GM21526 (cell line): ENCODE measurements around the gene RNF43.
A peak's percentile ranks its signal among the peaks of the same experiment; 100 is the strongest.

ENCODE experiments used
- ATAC-seq: cut with Tn5 transposase; IDR thresholded peaks from one replicate; pipeline ENCODE4 v1.9.1; 2021; ENCODE audit warnings: moderate library complexity; ENCODE audit not compliant: unreplicated experiment, low FRiP score

RNF43 gene

GRCh38 chr17:58417300-58418092 is at the start of gene RNF43:
Gene RNF43 (minus strand): TSS chr17:58417534. CDS start chr17:58415577, 1,957 bp downstream.
- peak; percentile 94 for ATAC-seq

- ATAC-seq = no peak
Measured at GRCh38 chr17:58455491-58455890, 38.2 kb upstream of the RNF43 start.

- ATAC-seq = no peak
Measured at GRCh38 chr17:58452738-58453137, 35.4 kb upstream of the RNF43 start.

GRCh38 chr17:58447039-58447975 is 30.0 kb upstream of the RNF43 start:
- ATAC-seq = no peak

GRCh38 chr17:58446086-58446485 is 28.8 kb upstream of the RNF43 start:
- ATAC-seq = no peak

- ATAC-seq = no peak
Measured at GRCh38 chr17:58436805-58437239, 19.5 kb upstream of the RNF43 start.

- no peak for ATAC-seq
Measured at GRCh38 chr17:58436245-58436644, 18.9 kb upstream of the RNF43 start.

GRCh38 chr17:58432806-58433573 is 15.7 kb upstream of the RNF43 start:
- no peak for ATAC-seq

- no peak for ATAC-seq
Measured at GRCh38 chr17:58427807-58428206, 10.5 kb upstream of the RNF43 start.

- ATAC-seq = no peak
Measured at GRCh38 chr17:58421711-58422110, 4.4 kb upstream of the RNF43 start.

- no peak for ATAC-seq
Measured at GRCh38 chr17:58420827-58421226, 3.5 kb upstream of the RNF43 start.

GRCh38 chr17:58416937-58417299 is 416 bp downstream of the RNF43 start:
- no peak for ATAC-seq

GRCh38 chr17:58416396-58416795 is 938 bp downstream of the RNF43 start:
- ATAC-seq = no peak

GRCh38 chr17:58415371-58416055 is 1.8 kb downstream of the RNF43 start:
- no peak for ATAC-seq

- no peak for ATAC-seq
Measured at GRCh38 chr17:58414596-58414997, 2.7 kb downstream of the RNF43 start.

- no peak for ATAC-seq
Measured at GRCh38 chr17:58413684-58414083, 3.6 kb downstream of the RNF43 start.

GRCh38 chr17:58412961-58413586 is 4.3 kb downstream of the RNF43 start:
- no peak for ATAC-seq

GRCh38 chr17:58412064-58412703 is 5.2 kb downstream of the RNF43 start:
- ATAC-seq = no peak

- no peak for ATAC-seq
Measured at GRCh38 chr17:58411408-58411894, 5.9 kb downstream of the RNF43 start.
